OCI-LY3 (cell line): ENCODE data around the gene MAML2.

Source experiments
- H2AFZ ChIP-seq: fragments of 200-600, 300-600 bp; shearing (Covaris generic); 2 replicates; pipeline ENCODE4 v1.6.0; 2014; ENCODE audit warnings: antibody characterized with exemption, low read depth, low read length
- H3K27ac ChIP-seq: fragments of 200-600, 300-600 bp; sonication (generic); 2 replicates; pipeline ENCODE4 v1.5.1; 2014; ENCODE audit warnings: mild to moderate bottlenecking, low read length, moderate library complexity, mixed read lengths
- H3K27me3 ChIP-seq: fragments of 200-600, 300-600 bp; sonication (generic); 2 replicates; pipeline ENCODE4 v1.6.1; 2014; ENCODE audit warnings: low read depth, low read length, mixed read lengths
- H3K36me3 ChIP-seq: fragments of 200-600, 300-600 bp; sonication (generic); replicated peaks from 2 replicates; pipeline ENCODE3; 2014; ENCODE audit warnings: low read depth, low read length, mixed read lengths
- H3K4me1 ChIP-seq: fragments of 300-600, 200-600 bp; sonication (generic); 2 replicates; pipeline ENCODE4 v1.6.1; 2014; ENCODE audit warnings: low read length, mixed read lengths
- H3K4me2 ChIP-seq: fragments of 200-600, 300-600 bp; sonication (generic); 2 replicates; pipeline ENCODE4 v1.6.1; 2014; ENCODE audit warnings: low read length, mixed read lengths
- H3K4me3 ChIP-seq: fragments of 300-600, 200-600 bp; sonication (generic); 2 replicates; pipeline ENCODE4 v1.5.1; 2014; ENCODE audit warnings: antibody characterized with exemption, mild to moderate bottlenecking, low read length, moderate library complexity
- H3K79me2 ChIP-seq: fragments of 300-600, 200-600 bp; shearing (Covaris generic); 2 replicates; pipeline ENCODE4 v1.6.1; 2014; ENCODE audit warnings: mild to moderate bottlenecking, low read length, mixed read lengths
- H3K9ac ChIP-seq: fragments of 300-600, 200-600 bp; shearing (Covaris generic); 2 replicates; pipeline ENCODE4 v1.6.0; 2014; ENCODE audit warnings: mild to moderate bottlenecking, low read length, moderate library complexity
- H3K9me3 ChIP-seq: fragments of 200-600, 300-600 bp; shearing (Covaris generic); 2 replicates; pipeline ENCODE4 v1.6.1; 2014; ENCODE audit warnings: low read length, mixed read lengths; ENCODE audit not compliant: insufficient read depth
- H4K20me1 ChIP-seq: fragments of 200-600, 300-600 bp; sonication (generic); 2 replicates; pipeline ENCODE4 v1.6.1; 2016; ENCODE audit warnings: low read length, mixed read lengths; ENCODE audit not compliant: insufficient read depth
- CTCF ChIP-seq: fragments of 200-600, 300-600 bp; sonication (generic); IDR thresholded peaks from 2 replicates; pipeline ENCODE4 v1.5.1; 2014; ENCODE audit warnings: antibody characterized with exemption, low read length, low read depth
- EZH2phosphoT487 ChIP-seq: fragments of 200-600 bp; shearing (Covaris generic); IDR thresholded peaks from 2 replicates; pipeline ENCODE4 v1.6.1; 2018; ENCODE audit warnings: antibody characterized with exemption, mixed run types, low read depth

Gene MAML2

GRCh38 chr11:96322775-96323641, 20.0 kb downstream of the MAML2 start:
- H2AFZ ChIP-seq: no peak overlapping the region

DNA sequence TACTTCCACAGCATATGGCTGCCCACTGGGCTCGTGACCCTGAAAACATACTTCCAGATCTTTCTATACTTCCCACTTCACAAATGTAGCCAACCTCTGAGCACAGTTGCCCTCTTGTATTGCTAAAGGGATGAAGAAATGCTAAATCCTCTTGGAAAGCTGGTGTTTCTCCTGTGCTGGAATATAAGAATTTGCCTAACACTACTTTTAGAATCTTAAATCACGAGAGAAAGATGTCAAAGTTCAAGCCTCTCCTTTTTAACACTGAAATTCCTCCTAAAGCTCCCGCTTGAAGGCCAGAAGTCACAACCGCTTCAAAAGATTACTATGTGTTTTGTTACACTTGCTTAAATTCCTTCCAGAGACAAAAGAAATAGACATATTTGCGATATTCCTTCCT, 21.9 kb downstream of the MAML2 start:
- Histone ChIP-seq H4K20me1 (no peaks in the 10 kb centered on the region; the same call in 1 of the 2 replicates), H3K4me3 (no peak overlapping the region), H2AFZ (no peak overlapping the region), H3K36me3 (no peaks in the 10 kb centered on the region), H3K4me1 (peaks cover 8% of the 10 kb centered on the region), H3K27ac (no peak overlapping the region), H3K9ac (no peak overlapping the region), H3K9me3 (no peaks in the 10 kb centered on the region), H3K4me2 (no peak overlapping the region), H3K27me3 (no peaks in the 10 kb centered on the region), H3K79me2 (peaks cover 9% of the 10 kb centered on the region)
- TF ChIP-seq EZH2phosphoT487 (no peak), CTCF (no peak)

More at GRCh38 chr11:96322775-96323641, 20.0 kb downstream of the MAML2 start:
- peaks cover 2% of the 10 kb centered on the region; the same call in 1 of the 2 replicates for H3K4me1 ChIP-seq
- H3K4me2 ChIP-seq: no peak overlapping the region
- no peaks in the 10 kb centered on the region for H3K27me3 ChIP-seq
- peaks cover 9% of the 10 kb centered on the region for H3K79me2 ChIP-seq
- no peaks in the 10 kb centered on the region; the same call in 1 of the 2 replicates for H4K20me1 ChIP-seq
- no peak for TF ChIP-seq CTCF
- no peak for TF ChIP-seq EZH2phosphoT487
- H3K9ac ChIP-seq: no peak overlapping the region
- H3K27ac ChIP-seq: no peak overlapping the region
- no peak overlapping the region for H3K4me3 ChIP-seq
- H3K36me3 ChIP-seq: no peaks in the 10 kb centered on the region
- no peaks in the 10 kb centered on the region for H3K9me3 ChIP-seq

- Histone ChIP-seq H3K4me3 (no peak overlapping the region), H3K27ac (no peak overlapping the region), H2AFZ (no peak overlapping the region), H3K36me3 (no peaks in the 10 kb centered on the region), H3K9me3 (no peaks in the 10 kb centered on the region), H3K27me3 (no peaks in the 10 kb centered on the region), H3K4me1 (peaks cover 8% of the 10 kb centered on the region), H3K79me2 (peaks cover 6% of the 10 kb centered on the region), H4K20me1 (no peaks in the 10 kb centered on the region), H3K9ac (no peak overlapping the region), H3K4me2 (no peak overlapping the region)
- TF ChIP-seq CTCF (no peak), EZH2phosphoT487 (no peak)
Observed at GRCh38 chr11:96319898-96320656, 22.9 kb downstream of the MAML2 start.

GRCh38 chr11:96318850-96319249, 24.1 kb downstream of the MAML2 start:
- H3K9me3 ChIP-seq: no peaks in the 10 kb centered on the region
- H4K20me1 ChIP-seq: no peaks in the 10 kb centered on the region
- no peak overlapping the region for H3K9ac ChIP-seq
- H2AFZ ChIP-seq: no peak overlapping the region
- H3K4me2 ChIP-seq: no peak overlapping the region
- H3K4me3 ChIP-seq: no peak overlapping the region
- H3K27ac ChIP-seq: no peak overlapping the region
- TF ChIP-seq CTCF: no peak
- TF ChIP-seq EZH2phosphoT487: no peak
- H3K4me1 ChIP-seq: peaks cover 8% of the 10 kb centered on the region
- H3K36me3 ChIP-seq: no peaks in the 10 kb centered on the region
- H3K27me3 ChIP-seq: no peaks in the 10 kb centered on the region
- peaks cover 6% of the 10 kb centered on the region for H3K79me2 ChIP-seq
